ENCODE results near the gene ECE1.

ECE1 gene

GRCh38 chr1:21325731-21326387, 35.6 kb upstream of the ECE1 start:
- DNase-seq (ENCODE audit: insufficient read length, low spot score) (no peak), FAIRE-seq (no peak)
- TF ChIP-seq POLR2A (IDR thresholded peaks at IDR 0.05; ENCODE audit: low read depth, low read length) = no peak
- TF ChIP-seq SPI1 (IDR thresholded peaks at IDR 0.05; ENCODE audit: low read depth, low read length) = no peak
- no peak for TF ChIP-seq TAF1 (IDR thresholded peaks at IDR 0.05; ENCODE audit: low read depth, low read length)
- no peak for TF ChIP-seq POLR2AphosphoS5 (IDR thresholded peaks at IDR 0.05; ENCODE audit: low read depth, low read length)
- no peak for TF ChIP-seq POU2F2 (IDR thresholded peaks at IDR 0.05; ENCODE audit: low read depth, low read length)
- no peak for TF ChIP-seq PAX5 (IDR thresholded peaks at IDR 0.05; ENCODE audit: insufficient read depth, low read length, severe bottlenecking)

GRCh38 chr1:21325231-21325718, 35.0 kb upstream of the ECE1 start:
- FAIRE-seq (no peak), DNase-seq (ENCODE audit: insufficient read length, low spot score) (no peak)
- TF ChIP-seq PAX5 (IDR thresholded peaks at IDR 0.05; ENCODE audit: insufficient read depth, low read length, severe bottlenecking) (no peak), POLR2A (IDR thresholded peaks at IDR 0.05; ENCODE audit: low read depth, low read length) (no peak), TAF1 (IDR thresholded peaks at IDR 0.05; ENCODE audit: low read depth, low read length) (no peak), POLR2AphosphoS5 (IDR thresholded peaks at IDR 0.05; ENCODE audit: low read depth, low read length) (no peak), SPI1 (IDR thresholded peaks at IDR 0.05; ENCODE audit: low read depth, low read length) (peak; percentile 52), POU2F2 (IDR thresholded peaks at IDR 0.05; ENCODE audit: low read depth, low read length) (no peak)

GRCh38 chr1:21324368-21325141, 34.3 kb upstream of the ECE1 start:
- FAIRE-seq (no peak), DNase-seq (ENCODE audit: insufficient read length, low spot score) (peak; percentile 43)
- TF ChIP-seq SPI1 (IDR thresholded peaks at IDR 0.05; ENCODE audit: low read depth, low read length) = no peak
- TF ChIP-seq POU2F2 (IDR thresholded peaks at IDR 0.05; ENCODE audit: low read depth, low read length) = 0 out of 2 replicates have a peak, but pooled peaks have one; percentile 7

- DNase-seq (ENCODE audit: insufficient read length, low spot score) (no peak), FAIRE-seq (no peak)
- TF ChIP-seq TAF1 (IDR thresholded peaks at IDR 0.05; ENCODE audit: low read depth, low read length) = no peak
- no peak for TF ChIP-seq POU2F2 (IDR thresholded peaks at IDR 0.05; ENCODE audit: low read depth, low read length)
- TF ChIP-seq SPI1 (IDR thresholded peaks at IDR 0.05; ENCODE audit: low read depth, low read length) = no peak
- TF ChIP-seq PAX5 (IDR thresholded peaks at IDR 0.05; ENCODE audit: insufficient read depth, low read length, severe bottlenecking) = no peak
- no peak for TF ChIP-seq POLR2AphosphoS5 (IDR thresholded peaks at IDR 0.05; ENCODE audit: low read depth, low read length)
- TF ChIP-seq POLR2A (IDR thresholded peaks at IDR 0.05; ENCODE audit: low read depth, low read length) = no peak
Observed at GRCh38 chr1:21323091-21323490, 32.8 kb upstream of the ECE1 start.

- DNase-seq (ENCODE audit: insufficient read length, low spot score) (no peak), FAIRE-seq (no peak)
Observed at GRCh38 chr1:21322681-21323016, 32.4 kb upstream of the ECE1 start.

GRCh38 chr1:21321963-21322680, 31.9 kb upstream of the ECE1 start:
- FAIRE-seq (no peak), DNase-seq (ENCODE audit: insufficient read length, low spot score) (no peak)
- TF ChIP-seq PAX5 (IDR thresholded peaks at IDR 0.05; ENCODE audit: insufficient read depth, low read length, severe bottlenecking) (no peak), TAF1 (IDR thresholded peaks at IDR 0.05; ENCODE audit: low read depth, low read length) (no peak)

More at GRCh38 chr1:21322681-21323016, 32.4 kb upstream of the ECE1 start:
- TF ChIP-seq SPI1 (IDR thresholded peaks at IDR 0.05; ENCODE audit: low read depth, low read length) = no peak
- no peak for TF ChIP-seq POLR2A (IDR thresholded peaks at IDR 0.05; ENCODE audit: low read depth, low read length)
- no peak for TF ChIP-seq POU2F2 (IDR thresholded peaks at IDR 0.05; ENCODE audit: low read depth, low read length)
- TF ChIP-seq POLR2AphosphoS5 (IDR thresholded peaks at IDR 0.05; ENCODE audit: low read depth, low read length) = no peak
- TF ChIP-seq PAX5 (IDR thresholded peaks at IDR 0.05; ENCODE audit: insufficient read depth, low read length, severe bottlenecking) = no peak
- no peak for TF ChIP-seq TAF1 (IDR thresholded peaks at IDR 0.05; ENCODE audit: low read depth, low read length)

GRCh38 chr1:21320410-21321108, 30.3 kb upstream of the ECE1 start:
- DNase-seq (ENCODE audit: insufficient read length, low spot score) (no peak), FAIRE-seq (no peak)
- TF ChIP-seq SPI1 (IDR thresholded peaks at IDR 0.05; ENCODE audit: low read depth, low read length) (no peak), TAF1 (IDR thresholded peaks at IDR 0.05; ENCODE audit: low read depth, low read length) (no peak), PAX5 (IDR thresholded peaks at IDR 0.05; ENCODE audit: insufficient read depth, low read length, severe bottlenecking) (no peak), POLR2AphosphoS5 (IDR thresholded peaks at IDR 0.05; ENCODE audit: low read depth, low read length) (no peak), POLR2A (IDR thresholded peaks at IDR 0.05; ENCODE audit: low read depth, low read length) (no peak), POU2F2 (IDR thresholded peaks at IDR 0.05; ENCODE audit: low read depth, low read length) (no peak)

GRCh38 chr1:21319447-21320407, 29.5 kb upstream of the ECE1 start:
- no peak for DNase-seq (ENCODE audit: insufficient read length, low spot score)
- TF ChIP-seq POLR2A (IDR thresholded peaks at IDR 0.05; ENCODE audit: low read depth, low read length) (no peak), PAX5 (IDR thresholded peaks at IDR 0.05; ENCODE audit: insufficient read depth, low read length, severe bottlenecking) (no peak), TAF1 (IDR thresholded peaks at IDR 0.05; ENCODE audit: low read depth, low read length) (no peak), SPI1 (IDR thresholded peaks at IDR 0.05; ENCODE audit: low read depth, low read length) (no peak), POLR2AphosphoS5 (IDR thresholded peaks at IDR 0.05; ENCODE audit: low read depth, low read length) (no peak), POU2F2 (IDR thresholded peaks at IDR 0.05; ENCODE audit: low read depth, low read length) (no peak)
- FAIRE-seq = no peak
